Stimulated activated naive B cell treated with anti-CD40 and anti-IgM and Interleukin-4, amounts not matched to agents 10 μg/mL and 1 μg/mL and 100 μg/mL, for 72 hours (primary cell): Measurements from ENCODE around the gene CAMTA1.
"Not testable (repeated sequence)": the region's sequence is repeated elsewhere in the genome, so short reads cannot be mapped to it uniquely, and the experiment has no call there.

Experiments used
- ATAC-seq, 2 donors: fragments of 150-1000 bp; cut with Tn5 transposase; replicated peaks; 2 replicates each; pipeline ENCODE4 v1.10.0; 2021; ENCODE audit warnings: moderate library complexity in 1 of 2
- DNase-seq: peaks from one replicate; pipeline ENCODE4 v3.0.0; 2021
- H3K27ac Mint-ChIP-seq: one replicate; pipeline ENCODE4 v1.8.0; 2022; ENCODE audit warnings: mild to moderate bottlenecking, mixed read lengths
- H3K27me3 Mint-ChIP-seq, 2 donors: one replicate each; pipeline ENCODE4 v1.8.0; 2022; ENCODE audit warnings: mixed read lengths in 2 of 2
- H3K36me3 Mint-ChIP-seq, 2 donors: one replicate each; pipeline ENCODE4 v1.8.0; 2022; ENCODE audit warnings: mixed read lengths in 2 of 2, mild to moderate bottlenecking in 1 of 2
- H3K4me1 Mint-ChIP-seq, 2 donors: one replicate each; pipeline ENCODE4 v1.8.0; 2022; ENCODE audit warnings: mixed read lengths in 2 of 2, mild to moderate bottlenecking in 1 of 2
- H3K4me3 Mint-ChIP-seq, 2 donors: one replicate each; pipeline ENCODE4 v1.8.0; 2022; ENCODE audit warnings: mild to moderate bottlenecking in 2 of 2, mixed read lengths in 2 of 2, moderate library complexity in 1 of 2
- H3K9me3 Mint-ChIP-seq, 2 donors: one replicate each; pipeline ENCODE4 v1.8.0; 2022; ENCODE audit warnings: mixed read lengths in 2 of 2, mild to moderate bottlenecking in 1 of 2

The CAMTA1 gene

DNA sequence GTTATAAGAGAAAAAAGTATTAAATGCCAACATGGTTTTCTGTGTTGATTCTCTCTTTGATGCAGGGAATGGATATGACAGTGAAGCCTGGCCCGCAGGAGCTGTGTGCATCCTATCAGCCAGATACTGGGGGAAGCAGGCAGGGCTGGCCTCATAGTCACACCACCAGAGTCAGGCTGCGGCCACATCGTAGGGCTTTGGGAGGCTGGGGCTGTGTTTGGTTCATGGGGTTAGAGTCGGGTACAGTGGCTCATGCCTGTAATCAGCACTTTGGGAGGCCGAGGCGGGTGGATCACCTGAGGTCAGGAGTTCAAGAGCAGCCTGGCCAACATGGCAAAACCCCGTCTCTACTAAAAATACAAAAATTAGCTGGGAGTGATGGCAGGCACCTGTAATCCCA, 545.5 kb downstream of the CAMTA1 start:
- not testable (repeated sequence) for H3K27ac Mint-ChIP-seq

DNA sequence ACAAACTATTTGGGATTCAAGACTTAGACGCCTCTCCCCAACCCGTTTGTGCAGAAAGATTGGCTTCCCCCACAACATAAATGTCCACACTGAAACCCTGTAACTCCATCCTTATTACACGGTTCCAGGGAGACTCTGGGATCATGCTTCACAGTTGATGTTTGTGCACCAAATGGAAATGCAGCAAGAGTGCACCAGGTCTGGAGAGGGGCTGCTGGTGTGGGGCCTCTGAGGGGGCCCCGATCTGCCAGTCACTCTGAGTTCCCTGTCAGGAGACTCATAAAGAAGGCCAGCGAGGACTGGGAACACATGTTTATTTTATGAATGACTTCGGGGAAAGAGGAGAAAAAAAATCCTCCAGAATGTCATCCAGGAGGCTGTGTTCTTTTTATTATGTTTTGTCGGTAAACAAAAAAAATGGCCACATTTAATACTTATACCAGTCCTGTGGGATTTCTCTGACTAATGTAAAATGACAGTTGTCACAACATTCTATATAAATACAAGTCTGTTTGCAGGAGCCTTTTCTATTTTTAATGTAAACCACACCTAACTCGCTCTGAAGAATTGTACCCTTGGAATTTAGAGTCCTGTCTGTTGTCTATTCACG, 546.8 kb downstream of the CAMTA1 start:
- no peaks in the 10 kb centered on the region for H3K4me1 Mint-ChIP-seq
- H3K9me3 Mint-ChIP-seq = peaks cover 0 to 7% of the 10 kb centered on the region in 2 donors
- H3K4me3 Mint-ChIP-seq = no peak overlapping the region
- DNase-seq = no peak
- peaks cover 0 to 16% of the 10 kb centered on the region in 2 donors for H3K27me3 Mint-ChIP-seq
- no peaks in the 10 kb centered on the region for H3K36me3 Mint-ChIP-seq
- ATAC-seq = no peak
- H3K27ac Mint-ChIP-seq = no peak overlapping the region

More for the DNA sequence above, 545.5 kb downstream of the CAMTA1 start:
- H3K4me1 Mint-ChIP-seq, DNase-seq, H3K36me3 Mint-ChIP-seq, ATAC-seq, H3K4me3 Mint-ChIP-seq: not testable (repeated sequence)
- peaks cover 6 to 16% of the 10 kb centered on the region in 2 donors for H3K27me3 Mint-ChIP-seq
- peaks cover 4 to 10% of the 10 kb centered on the region in 2 donors for H3K9me3 Mint-ChIP-seq

DNA sequence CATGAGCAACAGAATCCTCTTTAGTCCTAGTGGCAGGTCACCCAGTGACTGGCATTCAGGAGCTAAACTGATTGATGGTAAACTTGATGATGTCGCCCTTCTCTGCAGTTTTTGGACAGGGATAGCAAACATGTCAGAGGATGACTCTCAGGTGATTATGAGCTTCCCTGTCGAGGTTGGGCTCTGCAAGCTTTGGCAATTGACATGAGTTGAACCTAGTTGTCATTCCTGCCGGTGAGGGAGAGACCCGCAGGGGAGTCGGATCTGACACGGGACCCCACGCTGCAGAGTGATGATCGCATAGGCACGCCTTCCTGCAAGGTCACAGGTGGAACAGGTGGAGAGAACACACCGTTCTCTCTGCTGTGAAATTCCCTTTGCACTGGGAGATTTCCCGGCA, 547.8 kb downstream of the CAMTA1 start:
- ATAC-seq (no peak), DNase-seq (no peak)
- no peaks in the 10 kb centered on the region for H3K4me1 Mint-ChIP-seq
- no peak overlapping the region for H3K4me3 Mint-ChIP-seq
- no peak overlapping the region for H3K27ac Mint-ChIP-seq
- H3K27me3 Mint-ChIP-seq = peaks cover 0 to 16% of the 10 kb centered on the region in 2 donors
- no peaks in the 10 kb centered on the region for H3K36me3 Mint-ChIP-seq
- no peaks in the 10 kb centered on the region for H3K9me3 Mint-ChIP-seq

DNA sequence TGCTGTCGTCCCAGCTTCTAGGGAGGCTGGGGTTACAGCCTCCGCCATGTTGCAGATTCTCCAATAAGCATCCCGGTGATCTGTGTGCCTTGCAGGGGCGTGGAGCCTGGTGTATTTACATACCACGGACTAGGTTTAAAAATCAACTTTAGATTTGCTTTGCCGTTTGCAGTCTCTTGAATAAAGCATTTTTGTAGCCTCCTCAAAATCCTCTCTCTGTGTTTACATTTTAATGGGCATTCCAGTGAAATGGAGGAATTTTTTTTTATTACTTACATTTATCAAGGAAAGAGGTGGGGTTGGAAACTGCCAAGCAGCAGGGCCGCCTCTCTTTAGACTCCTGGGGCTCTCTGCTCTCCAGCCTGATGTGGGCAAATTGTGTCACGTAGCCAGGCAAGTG, 548.4 kb downstream of the CAMTA1 start:
- H3K9me3 Mint-ChIP-seq = no peaks in the 10 kb centered on the region
- no peak for DNase-seq
- no peak overlapping the region for H3K4me3 Mint-ChIP-seq
- H3K27ac Mint-ChIP-seq = no peak overlapping the region
- H3K4me1 Mint-ChIP-seq = no peaks in the 10 kb centered on the region
- no peaks in the 10 kb centered on the region for H3K36me3 Mint-ChIP-seq
- no peak for ATAC-seq
- peaks cover 0 to 16% of the 10 kb centered on the region in 2 donors for H3K27me3 Mint-ChIP-seq

DNA sequence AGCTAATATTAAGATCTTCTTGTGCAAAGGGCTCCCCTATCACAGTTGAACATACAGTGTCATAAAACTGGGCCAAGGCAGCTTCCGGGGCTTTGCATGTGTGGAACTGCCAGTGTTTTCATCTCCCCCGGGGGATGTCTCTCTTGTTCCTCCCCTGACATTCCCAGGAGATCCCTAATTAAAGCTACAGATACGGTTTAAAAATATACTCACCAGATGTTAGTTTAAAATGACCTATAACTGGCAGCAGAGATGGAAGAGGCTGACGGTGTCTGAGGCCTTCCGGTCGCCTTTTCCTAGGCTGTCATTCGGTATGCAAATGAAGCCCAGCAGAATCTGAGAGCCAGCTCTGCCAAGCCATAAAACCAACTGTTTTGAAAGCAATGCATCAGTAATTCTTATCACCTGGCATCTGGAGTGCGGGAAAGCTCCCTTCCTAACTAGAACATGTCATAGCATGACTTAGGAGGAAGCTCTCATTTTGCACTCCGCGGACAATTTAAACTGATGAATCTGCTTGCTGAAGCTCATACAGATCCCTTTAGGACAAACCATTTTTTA, 549.3 kb downstream of the CAMTA1 start:
- Mint-ChIP-seq H3K4me1 (no peaks in the 10 kb centered on the region), H3K9me3 (peaks cover 0 to 2% of the 10 kb centered on the region in 2 donors), H3K36me3 (no peaks in the 10 kb centered on the region), H3K4me3 (no peak overlapping the region), H3K27me3 (peaks cover 0 to 16% of the 10 kb centered on the region in 2 donors), H3K27ac (no peak overlapping the region)
- DNase-seq = no peak
- no peak for ATAC-seq

DNA sequence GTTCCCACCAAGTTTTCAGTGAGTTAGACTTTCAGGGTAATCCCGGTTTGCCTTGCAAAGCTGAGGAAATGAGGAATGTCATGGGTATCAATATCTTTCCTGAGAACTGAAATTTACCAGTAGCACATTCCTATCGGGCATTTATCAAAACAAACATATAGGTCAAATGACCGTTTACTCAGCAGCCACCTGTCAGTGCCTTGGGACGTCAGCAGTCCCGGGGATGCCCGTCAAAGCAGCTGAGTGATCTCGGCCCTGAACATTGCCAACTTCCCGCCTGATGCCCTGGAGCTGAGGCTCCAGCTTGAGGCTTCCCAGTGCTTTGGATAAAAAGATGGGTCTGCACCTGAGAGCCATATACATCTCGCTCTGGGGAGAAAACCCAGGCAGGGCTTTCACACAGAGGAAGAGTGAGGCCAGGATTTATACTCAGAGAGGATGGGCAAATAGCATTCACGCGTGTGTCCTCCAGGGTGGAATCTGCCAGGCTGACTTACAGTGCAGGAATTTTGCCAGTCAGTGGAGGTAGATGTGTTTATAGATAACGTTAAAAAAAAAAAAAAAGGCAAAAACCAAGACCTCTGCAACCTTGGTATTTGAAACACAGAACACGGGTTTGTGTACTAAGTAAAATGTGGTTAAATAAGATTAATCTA, 550.1 kb downstream of the CAMTA1 start:
- H3K9me3 Mint-ChIP-seq = peaks cover 0 to 2% of the 10 kb centered on the region in 2 donors
- no peak overlapping the region for H3K27ac Mint-ChIP-seq
- ATAC-seq (no peak), DNase-seq (no peak)
- H3K4me3 Mint-ChIP-seq = no peak overlapping the region
- no peaks in the 10 kb centered on the region for H3K36me3 Mint-ChIP-seq
- H3K4me1 Mint-ChIP-seq = no peaks in the 10 kb centered on the region
- H3K27me3 Mint-ChIP-seq = peaks cover 0 to 16% of the 10 kb centered on the region in 2 donors

DNA sequence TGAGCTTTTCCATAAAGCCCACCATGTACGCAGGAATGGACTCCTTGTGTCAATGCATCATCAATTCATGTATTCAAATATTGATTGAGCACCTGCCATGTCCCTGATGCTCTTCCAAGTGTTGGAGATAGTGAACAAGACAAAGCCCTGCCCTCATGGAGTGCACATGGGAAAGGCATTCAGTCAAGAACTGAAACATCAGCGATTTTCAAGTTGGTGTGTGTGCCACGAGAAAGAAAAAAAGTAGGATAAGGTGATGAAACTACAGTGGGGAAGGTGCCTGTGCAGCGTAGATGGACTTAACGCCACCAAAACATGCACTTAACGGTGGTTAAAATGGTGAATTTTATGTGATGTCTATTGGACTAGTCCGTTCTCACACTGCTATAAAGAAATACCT, 553.2 kb downstream of the CAMTA1 start:
- Mint-ChIP-seq H3K36me3 (no peaks in the 10 kb centered on the region), H3K4me1 (no peaks in the 10 kb centered on the region), H3K27ac (no peak overlapping the region), H3K4me3 (no peak overlapping the region), H3K9me3 (peaks cover 0 to 3% of the 10 kb centered on the region in 2 donors), H3K27me3 (peaks cover 0 to 8% of the 10 kb centered on the region in 2 donors)
- DNase-seq = no peak
- ATAC-seq = no peak

DNA sequence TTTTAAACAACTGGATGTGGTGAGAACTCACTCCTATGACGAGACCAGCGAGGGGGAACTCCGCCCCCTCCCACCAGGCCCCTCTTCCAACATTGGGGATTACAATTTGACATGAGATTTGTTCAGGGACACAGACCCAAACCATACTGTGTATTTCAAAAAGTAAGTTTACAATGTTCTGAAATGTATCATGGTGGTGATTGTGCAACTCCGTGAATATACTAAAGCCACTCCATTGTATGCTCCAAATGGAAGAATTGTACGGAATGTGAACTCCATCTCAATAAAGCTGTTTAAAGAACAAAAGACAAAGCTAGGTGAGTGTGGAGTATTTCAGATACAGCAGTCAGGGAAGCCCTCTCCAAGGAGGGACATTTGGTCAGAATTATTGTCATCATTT, 553.8 kb downstream of the CAMTA1 start:
- ATAC-seq (no peak), DNase-seq (no peak)
- no peaks in the 10 kb centered on the region for H3K36me3 Mint-ChIP-seq
- H3K4me1 Mint-ChIP-seq = no peaks in the 10 kb centered on the region
- H3K27me3 Mint-ChIP-seq = peaks cover 0 to 8% of the 10 kb centered on the region in 2 donors
- no peak overlapping the region for H3K4me3 Mint-ChIP-seq
- no peak overlapping the region for H3K27ac Mint-ChIP-seq
- peaks cover 0 to 3% of the 10 kb centered on the region in 2 donors for H3K9me3 Mint-ChIP-seq

DNA sequence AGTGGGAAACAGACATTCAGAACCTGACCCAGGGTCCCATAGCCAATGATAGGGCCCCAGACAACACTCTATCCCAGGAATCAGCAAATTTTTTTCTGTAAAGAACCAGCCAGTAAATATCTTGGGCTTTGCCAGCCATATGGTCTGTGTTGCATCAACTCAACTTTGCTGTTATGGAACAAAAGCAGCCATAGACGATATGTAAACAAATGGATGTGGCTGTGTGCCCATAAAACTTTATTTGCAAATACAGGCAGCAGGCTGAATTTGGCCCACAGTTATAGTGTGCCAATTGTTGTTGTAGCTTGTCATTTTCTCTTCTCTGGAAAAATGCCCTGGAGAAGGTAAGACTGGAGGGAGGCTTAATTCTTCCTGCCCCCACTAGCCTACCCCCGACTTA, 554.7 kb downstream of the CAMTA1 start:
- Mint-ChIP-seq H3K36me3 (no peaks in the 10 kb centered on the region), H3K27ac (no peak overlapping the region), H3K27me3 (no peaks in the 10 kb centered on the region), H3K4me1 (no peaks in the 10 kb centered on the region), H3K9me3 (peaks cover 0 to 5% of the 10 kb centered on the region in 2 donors), H3K4me3 (no peak overlapping the region)
- no peak for DNase-seq
- ATAC-seq = no peak

DNA sequence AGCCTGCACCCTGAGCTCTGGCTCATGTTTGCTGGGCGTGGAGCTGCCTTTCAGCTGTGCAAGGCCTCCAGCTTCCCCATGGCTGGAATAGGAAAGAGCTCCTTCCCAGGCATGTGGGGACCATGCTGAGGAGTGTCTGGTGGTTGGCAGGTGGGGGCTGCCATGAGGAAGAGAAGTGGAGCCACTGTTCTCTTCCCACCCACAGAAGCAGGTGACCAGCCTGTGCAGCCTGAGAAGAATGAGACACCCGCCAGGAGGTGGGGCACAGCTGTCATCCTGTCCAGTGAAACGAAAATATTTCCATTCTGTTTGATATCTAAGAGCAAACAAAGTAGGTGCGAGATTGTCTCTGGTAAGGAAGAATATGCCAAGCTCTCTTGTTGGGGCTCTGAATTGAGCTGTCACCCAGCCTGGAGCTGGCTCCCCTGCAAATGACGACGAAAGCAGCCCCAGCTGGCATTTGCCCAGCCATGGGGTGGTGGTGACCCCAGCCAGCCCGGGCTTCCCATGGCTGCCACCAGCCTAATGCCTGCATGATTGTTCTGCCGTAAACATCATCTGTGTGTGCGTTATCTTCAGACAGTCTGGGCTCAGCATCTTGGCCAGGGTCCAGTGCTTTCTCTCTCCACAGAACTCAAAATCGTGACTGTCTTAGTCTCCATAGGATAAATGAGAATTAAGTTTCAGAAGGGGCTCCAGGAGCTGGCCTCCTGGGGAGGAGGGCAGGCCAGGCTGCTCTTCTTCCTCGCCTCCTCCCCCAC, 556.1 kb downstream of the CAMTA1 start:
- H3K9me3 Mint-ChIP-seq = peaks cover 0 to 5% of the 10 kb centered on the region in 2 donors
- H3K27me3 Mint-ChIP-seq = no peaks in the 10 kb centered on the region
- no peaks in the 10 kb centered on the region for H3K4me1 Mint-ChIP-seq
- H3K27ac Mint-ChIP-seq = no peak overlapping the region
- no peak for ATAC-seq
- no peak overlapping the region for H3K4me3 Mint-ChIP-seq
- H3K36me3 Mint-ChIP-seq = no peaks in the 10 kb centered on the region
- DNase-seq = no peak

DNA sequence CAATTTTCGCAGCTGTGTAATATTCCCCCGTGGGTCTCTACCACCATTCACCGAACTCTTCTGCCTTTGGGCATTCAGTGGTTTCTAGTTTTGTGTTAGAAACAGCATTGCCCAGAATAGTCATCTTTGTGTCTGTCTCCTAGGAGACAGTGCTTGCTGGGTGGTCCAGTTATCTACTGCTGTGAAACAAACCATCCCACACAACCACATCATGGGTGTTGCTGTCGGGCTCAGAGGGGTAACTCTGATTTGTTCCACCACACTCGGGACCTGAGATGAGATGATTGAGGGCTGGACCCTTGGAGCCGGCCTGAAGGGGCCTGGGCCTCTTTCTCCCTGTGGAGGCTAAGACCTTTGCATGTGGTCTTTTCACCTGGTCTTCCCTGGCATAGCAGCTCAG, 558.6 kb downstream of the CAMTA1 start:
- Mint-ChIP-seq H3K36me3 (no peaks in the 10 kb centered on the region), H3K4me3 (no peak overlapping the region), H3K27ac (no peak overlapping the region), H3K4me1 (no peaks in the 10 kb centered on the region), H3K9me3 (peaks cover 0 to 5% of the 10 kb centered on the region in 2 donors), H3K27me3 (peaks cover 0 to 10% of the 10 kb centered on the region in 2 donors)
- DNase-seq = no peak
- ATAC-seq = no peak

DNA sequence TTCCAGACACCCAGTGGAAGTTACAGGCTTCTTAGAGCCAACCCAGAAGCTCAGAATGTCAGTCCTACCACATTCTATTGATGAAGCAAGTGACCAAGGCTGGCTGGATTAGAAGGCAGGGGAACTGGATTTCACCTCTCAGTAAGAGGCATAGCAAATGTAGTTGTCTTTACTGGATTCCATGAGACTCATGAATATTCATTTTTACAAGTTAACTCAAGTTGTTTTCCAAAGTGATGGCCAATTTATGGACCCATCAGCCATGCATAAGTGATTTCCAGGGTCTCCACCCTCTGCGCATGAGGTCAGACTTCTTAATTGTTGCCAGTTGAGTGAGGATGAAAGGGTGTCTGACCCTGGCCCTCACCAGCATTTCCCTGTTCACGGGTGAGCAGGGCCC, 559.0 kb downstream of the CAMTA1 start:
- DNase-seq (no peak), ATAC-seq (no peak)
- Mint-ChIP-seq H3K4me1 (no peaks in the 10 kb centered on the region), H3K4me3 (no peak overlapping the region), H3K36me3 (no peaks in the 10 kb centered on the region), H3K27me3 (peaks cover 0 to 10% of the 10 kb centered on the region in 2 donors), H3K27ac (no peak overlapping the region), H3K9me3 (peaks cover 0 to 5% of the 10 kb centered on the region in 2 donors)

DNA sequence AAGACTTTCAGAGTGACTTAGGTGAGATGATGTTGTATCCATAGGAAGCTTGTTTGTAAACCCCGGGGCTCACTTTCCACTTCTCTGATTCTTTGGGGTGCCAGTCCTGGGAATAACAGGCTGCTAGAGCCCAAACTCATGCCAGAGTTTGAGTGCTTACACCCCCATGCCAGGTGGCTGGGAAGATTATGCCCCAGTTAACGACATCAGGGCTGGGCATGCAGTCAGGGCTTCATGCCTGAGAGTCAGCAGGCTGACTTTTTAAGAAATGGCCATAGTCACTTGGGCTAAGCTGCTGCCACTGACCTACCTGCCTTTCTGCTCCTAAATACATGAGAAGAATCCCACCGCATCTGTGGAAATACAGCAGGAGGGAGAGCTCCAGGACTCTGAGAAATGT, 560.3 kb downstream of the CAMTA1 start:
- Mint-ChIP-seq H3K36me3 (no peaks in the 10 kb centered on the region), H3K4me3 (no peak overlapping the region), H3K4me1 (no peaks in the 10 kb centered on the region), H3K27ac (no peak overlapping the region), H3K27me3 (peaks cover 0 to 10% of the 10 kb centered on the region in 2 donors), H3K9me3 (peaks cover 0 to 3% of the 10 kb centered on the region in 2 donors)
- no peak for ATAC-seq
- DNase-seq = no peak

DNA sequence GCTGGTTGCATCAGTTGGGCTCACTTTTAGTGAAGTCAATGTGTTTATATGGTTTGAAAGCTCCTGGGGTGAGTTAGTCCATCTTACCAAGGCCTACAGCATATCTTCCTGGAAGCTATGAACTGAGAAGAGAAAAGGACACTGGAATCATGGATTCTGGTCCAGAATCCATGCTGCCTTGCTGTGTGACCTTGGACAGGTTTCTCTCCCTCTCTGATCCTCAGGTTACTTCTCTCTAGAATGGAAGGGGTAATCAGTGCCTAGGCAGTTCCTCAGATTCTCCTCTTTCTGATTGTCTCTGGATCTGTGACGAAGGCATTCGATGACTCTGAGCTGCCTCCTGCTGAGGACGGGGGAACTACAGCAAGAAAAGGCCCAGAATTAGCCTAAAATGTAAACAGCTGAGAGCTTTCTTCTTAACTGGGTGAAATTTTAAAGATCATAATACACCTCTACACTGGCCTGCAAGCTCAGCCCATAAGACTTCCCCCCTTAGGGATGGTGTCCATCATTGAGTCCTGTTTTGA, 560.9 kb downstream of the CAMTA1 start:
- Mint-ChIP-seq H3K9me3 (peaks cover 0 to 2% of the 10 kb centered on the region in 2 donors), H3K27me3 (peaks cover 0 to 10% of the 10 kb centered on the region in 2 donors)

More for the DNA sequence above, 560.9 kb downstream of the CAMTA1 start:
- no peak overlapping the region for H3K4me3 Mint-ChIP-seq
- H3K4me1 Mint-ChIP-seq = no peaks in the 10 kb centered on the region
- no peaks in the 10 kb centered on the region for H3K36me3 Mint-ChIP-seq
- H3K27ac Mint-ChIP-seq = no peak overlapping the region
- DNase-seq = no peak
- ATAC-seq = no peak
